Measurements from ENCODE around the gene GNB1L.

GNB1L gene

DNA sequence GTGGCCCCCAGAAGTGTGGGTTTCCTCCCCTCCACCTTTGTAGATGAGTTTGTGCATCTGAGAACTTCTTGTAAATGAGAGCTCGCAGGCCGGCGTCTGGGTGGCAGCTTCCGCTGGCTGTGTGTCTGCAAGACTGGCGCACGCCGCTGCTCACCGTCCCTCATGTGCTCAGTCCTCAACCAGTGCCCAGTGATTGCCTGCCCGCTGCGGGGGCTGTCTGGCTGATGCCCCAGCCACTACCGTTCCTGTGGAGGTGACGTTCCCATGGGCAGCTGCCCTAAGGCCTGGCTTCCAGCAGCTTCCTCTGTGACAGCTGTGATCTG, 85.3 kb downstream of the GNB1L start:
- no peak overlapping the region for H3K9ac ChIP-seq (ENCODE audit: insufficient read length)

DNA sequence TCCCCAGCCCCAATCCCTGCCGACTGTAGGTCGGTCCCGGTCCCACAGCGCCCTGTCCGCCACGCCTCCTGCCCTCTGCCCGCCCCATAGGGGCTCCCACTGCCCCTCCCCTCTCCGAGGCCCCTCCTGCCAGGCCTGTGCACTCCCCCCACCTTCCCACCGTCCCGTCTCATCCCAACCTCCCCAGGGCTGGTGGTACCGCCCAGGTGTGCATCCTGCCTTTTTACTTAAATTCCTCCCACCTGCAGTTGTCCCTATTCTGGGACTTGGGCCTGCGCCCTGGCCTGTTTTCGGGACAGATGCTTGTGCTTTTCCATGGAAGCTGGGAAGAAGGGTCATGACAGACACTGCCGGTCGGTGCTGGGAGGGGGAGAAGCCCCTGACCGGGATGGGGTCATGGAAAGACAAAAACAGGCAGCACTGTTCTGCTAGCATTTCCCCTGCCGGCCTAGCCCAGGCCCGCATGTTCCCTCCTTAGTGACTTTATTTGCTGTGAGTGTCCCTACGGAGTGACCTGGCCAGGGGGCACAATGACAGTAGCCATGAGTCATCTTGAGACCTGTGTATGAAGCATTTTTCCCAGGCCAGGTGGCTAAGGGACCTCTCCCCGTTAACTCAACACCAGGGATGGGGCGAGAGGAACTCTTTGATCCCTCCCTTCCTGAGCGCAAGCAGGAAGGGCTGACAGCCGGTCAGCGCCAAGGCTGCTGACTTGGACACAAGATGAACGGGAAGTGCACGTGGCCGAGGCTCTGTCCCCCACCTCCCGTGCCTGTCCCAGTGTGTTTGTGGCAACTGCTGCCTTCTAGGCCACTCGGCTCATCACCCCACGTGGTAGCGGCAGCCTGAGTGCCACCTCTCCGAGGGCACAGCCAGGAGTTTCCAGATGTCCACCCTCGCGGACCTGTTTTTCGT, 87.0 kb downstream of the GNB1L start:
- Histone ChIP-seq H3K9ac (ENCODE audit: insufficient read length) (no peak overlapping the region), H3K4me3 (no peak overlapping the region)

More for the DNA sequence above, 85.3 kb downstream of the GNB1L start:
- TF ChIP-seq POLR2AphosphoS5 (IDR thresholded peaks at IDR 0.05; ENCODE audit: borderline replicate concordance, low read depth, low read length) (no peak), FOXP2 (optimal IDR thresholded peaks at IDR 0.05; ENCODE audit: control extremely low read depth, extremely low read length, insufficient read depth) (no peak), EZH2 (IDR thresholded peaks at IDR 0.05) (no peak)
- Histone ChIP-seq H3K9me3 (ENCODE audit: low read depth, low read length) (no peaks in the 10 kb centered on the region), H3K36me3 (ENCODE audit: insufficient read depth, low read length) (peaks cover 18% of the 10 kb centered on the region; the same call in 1 of the 2 replicates), H3K27ac (no peak overlapping the region), H3K4me3 (no peak overlapping the region)
- no peak for DNase-seq (ENCODE audit: low read depth, low spot score)

DNA sequence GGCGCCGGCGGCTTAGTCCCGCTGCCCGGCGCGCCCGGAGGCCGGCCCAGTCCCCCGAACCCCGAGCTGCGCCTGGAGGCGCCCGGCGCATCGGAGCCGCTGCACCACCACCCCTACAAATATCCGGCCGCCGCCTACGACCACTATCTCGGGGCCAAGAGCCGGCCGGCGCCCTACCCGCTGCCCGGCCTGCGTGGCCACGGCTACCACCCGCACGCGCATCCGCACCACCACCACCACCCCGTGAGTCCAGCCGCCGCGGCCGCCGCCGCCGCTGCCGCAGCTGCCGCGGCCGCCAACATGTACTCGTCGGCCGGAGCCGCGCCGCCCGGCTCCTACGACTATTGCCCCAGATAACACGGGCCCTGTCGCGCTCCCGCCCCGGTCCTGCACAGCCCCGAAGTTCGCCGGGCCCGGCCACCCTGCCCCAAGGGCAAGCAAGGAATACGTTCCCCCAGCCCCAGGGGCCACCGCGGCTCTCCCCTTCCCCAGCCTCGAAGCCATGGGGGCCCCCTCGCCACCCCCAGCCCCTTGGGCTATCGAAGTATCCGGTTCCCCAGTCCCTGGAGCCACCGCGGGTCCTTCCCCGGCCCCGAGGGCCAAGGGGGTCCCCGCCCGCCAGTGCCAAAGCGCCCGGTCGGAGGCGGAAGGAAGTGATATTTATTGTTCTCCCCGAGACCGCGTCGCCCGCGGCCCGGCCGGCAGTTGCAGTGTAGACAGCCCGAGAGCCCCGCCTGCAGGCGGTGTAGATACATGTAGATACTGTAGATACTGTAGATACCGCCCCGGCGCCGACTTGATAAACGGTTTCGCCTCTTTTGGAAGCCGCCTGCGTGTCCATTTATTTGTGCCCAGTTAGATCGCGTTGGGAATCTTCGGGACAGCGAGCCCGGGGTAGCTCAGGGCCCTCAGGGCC, 87.9 kb downstream of the GNB1L start:
- Histone ChIP-seq H3K27ac (no peak overlapping the region), H3K4me3 (no peak overlapping the region), H3K9me3 (ENCODE audit: low read depth, low read length) (no peaks in the 10 kb centered on the region), H3K9ac (ENCODE audit: insufficient read length) (no peak overlapping the region), H3K36me3 (ENCODE audit: insufficient read depth, low read length) (peaks cover 26% of the 10 kb centered on the region; the same call in 1 of the 2 replicates)
- no peak for DNase-seq (ENCODE audit: low read depth, low spot score)
- TF ChIP-seq POLR2AphosphoS5 (IDR thresholded peaks at IDR 0.05; ENCODE audit: borderline replicate concordance, low read depth, low read length), result no peak
- no peak for TF ChIP-seq FOXP2 (optimal IDR thresholded peaks at IDR 0.05; ENCODE audit: control extremely low read depth, extremely low read length, insufficient read depth)
- no peak for TF ChIP-seq EZH2 (IDR thresholded peaks at IDR 0.05)

More for the DNA sequence above, 87.0 kb downstream of the GNB1L start:
- no peak for DNase-seq (ENCODE audit: low read depth, low spot score)
- Histone ChIP-seq H3K27ac (no peak overlapping the region), H3K9me3 (ENCODE audit: low read depth, low read length) (no peaks in the 10 kb centered on the region), H3K36me3 (ENCODE audit: insufficient read depth, low read length) (peaks cover 26% of the 10 kb centered on the region; the same call in 1 of the 2 replicates)
- no peak for TF ChIP-seq POLR2AphosphoS5 (IDR thresholded peaks at IDR 0.05; ENCODE audit: borderline replicate concordance, low read depth, low read length)
- no peak for TF ChIP-seq EZH2 (IDR thresholded peaks at IDR 0.05)
- TF ChIP-seq FOXP2 (optimal IDR thresholded peaks at IDR 0.05; ENCODE audit: control extremely low read depth, extremely low read length, insufficient read depth), result no peak

DNA sequence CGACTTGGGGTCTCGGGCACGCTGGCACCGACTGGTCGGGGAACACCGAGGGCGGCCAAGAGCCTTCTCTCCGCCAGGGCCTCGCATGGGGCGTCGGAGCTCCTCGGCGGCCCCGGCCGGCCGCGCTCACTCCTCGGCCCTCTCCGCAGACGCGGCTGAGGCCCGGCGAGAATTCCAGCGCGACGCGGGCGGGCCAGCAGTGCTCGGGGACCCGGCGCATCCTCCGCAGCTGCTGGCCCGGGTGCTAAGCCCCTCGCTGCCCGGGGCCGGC, 88.5 kb downstream of the GNB1L start:
- DNase-seq (ENCODE audit: low read depth, low spot score), result no peak
- Histone ChIP-seq H3K36me3 (ENCODE audit: insufficient read depth, low read length) (peaks cover 26% of the 10 kb centered on the region; the same call in 1 of the 2 replicates), H3K9me3 (ENCODE audit: low read depth, low read length) (no peaks in the 10 kb centered on the region), H3K9ac (ENCODE audit: insufficient read length) (no peak overlapping the region), H3K27ac (no peak overlapping the region), H3K4me3 (no peak overlapping the region)
- no peak for TF ChIP-seq POLR2AphosphoS5 (IDR thresholded peaks at IDR 0.05; ENCODE audit: borderline replicate concordance, low read depth, low read length)
- TF ChIP-seq FOXP2 (optimal IDR thresholded peaks at IDR 0.05; ENCODE audit: control extremely low read depth, extremely low read length, insufficient read depth), result no peak
- TF ChIP-seq EZH2 (IDR thresholded peaks at IDR 0.05), result no peak

DNA sequence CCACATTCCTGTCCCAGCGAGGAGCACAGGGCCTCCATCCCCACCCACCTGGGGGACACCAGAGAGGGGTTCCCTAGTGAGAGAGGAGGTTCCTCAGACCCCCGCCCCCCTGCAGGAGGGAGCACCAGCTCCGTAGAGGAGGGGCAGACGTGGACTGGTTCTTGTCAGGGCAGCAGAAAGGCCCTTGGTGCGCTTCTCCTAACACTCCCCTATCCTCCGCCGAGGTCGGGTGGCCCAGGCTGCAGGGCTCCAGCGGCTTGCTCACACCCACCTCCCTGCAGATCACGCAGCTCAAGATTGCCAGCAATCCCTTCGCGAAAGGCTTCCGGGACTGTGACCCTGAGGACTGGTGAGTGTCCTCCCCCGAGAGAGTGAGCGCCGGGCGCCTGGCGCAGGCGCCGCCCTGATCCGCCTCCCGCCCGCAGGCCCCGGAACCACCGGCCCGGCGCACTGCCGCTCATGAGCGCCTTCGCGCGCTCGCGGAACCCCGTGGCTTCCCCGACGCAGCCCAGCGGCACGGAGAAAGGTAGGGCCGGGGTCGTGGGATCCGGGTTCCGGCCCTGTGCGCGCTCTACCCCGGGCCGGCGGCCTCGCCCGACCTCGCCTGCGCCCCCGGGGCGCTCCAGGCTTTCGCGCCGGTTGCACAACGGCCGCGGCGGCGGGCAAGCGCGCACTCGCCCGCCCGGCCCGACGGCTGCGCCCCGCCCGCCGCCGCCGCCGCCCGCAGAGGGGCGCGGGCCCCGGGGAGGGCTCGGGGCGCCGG, 89.0 kb downstream of the GNB1L start:
- TF ChIP-seq FOXP2 (optimal IDR thresholded peaks at IDR 0.05; ENCODE audit: control extremely low read depth, extremely low read length, insufficient read depth) (no peak), POLR2AphosphoS5 (IDR thresholded peaks at IDR 0.05; ENCODE audit: borderline replicate concordance, low read depth, low read length) (no peak), EZH2 (IDR thresholded peaks at IDR 0.05) (no peak)

DNA sequence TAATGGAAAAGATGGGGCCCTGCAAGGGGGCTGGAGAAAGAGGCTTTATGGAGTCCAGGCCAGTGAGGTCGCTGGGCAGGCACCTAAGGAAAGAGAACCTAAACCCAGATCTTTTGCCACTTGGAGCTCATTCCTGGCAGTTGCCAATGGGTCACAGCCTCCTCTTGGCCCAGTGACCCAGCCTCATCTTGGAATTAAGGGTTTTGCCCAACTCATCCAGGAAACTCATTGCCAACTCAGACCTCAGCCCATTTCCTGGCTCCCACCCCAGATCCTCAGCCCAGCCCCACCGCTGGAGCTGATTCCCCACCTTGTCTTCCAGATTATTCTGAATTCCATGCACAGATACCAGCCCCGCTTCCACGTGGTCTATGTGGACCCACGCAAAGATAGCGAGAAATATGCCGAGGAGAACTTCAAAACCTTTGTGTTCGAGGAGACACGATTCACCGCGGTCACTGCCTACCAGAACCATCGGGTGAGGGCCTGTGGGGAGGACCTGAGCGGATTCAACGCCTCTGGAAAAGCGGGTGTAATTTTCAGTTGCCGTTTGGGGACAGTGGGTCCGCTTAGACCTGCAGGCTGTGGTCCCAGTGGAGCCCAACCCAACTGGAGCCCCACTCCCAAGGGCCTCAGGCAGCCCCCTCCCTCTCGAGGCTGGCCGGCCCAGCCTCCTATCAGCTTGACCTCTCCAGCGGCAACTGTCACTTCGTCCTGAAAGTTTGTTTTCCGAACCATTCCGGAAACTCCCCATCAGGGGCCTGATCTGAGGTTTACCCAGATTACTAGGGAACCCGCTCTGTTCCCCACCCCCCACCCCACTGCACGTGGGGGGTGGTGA, 89.8 kb downstream of the GNB1L start:
- H3K9ac ChIP-seq (ENCODE audit: insufficient read length), result no peak overlapping the region

More for the DNA sequence above, 89.0 kb downstream of the GNB1L start:
- DNase-seq (ENCODE audit: low read depth, low spot score), result no peak
- Histone ChIP-seq H3K27ac (no peak overlapping the region), H3K9me3 (ENCODE audit: low read depth, low read length) (no peaks in the 10 kb centered on the region), H3K4me3 (no peak overlapping the region), H3K36me3 (ENCODE audit: insufficient read depth, low read length) (peaks cover 26% of the 10 kb centered on the region; the same call in 1 of the 2 replicates), H3K9ac (ENCODE audit: insufficient read length) (no peak overlapping the region)

DNA sequence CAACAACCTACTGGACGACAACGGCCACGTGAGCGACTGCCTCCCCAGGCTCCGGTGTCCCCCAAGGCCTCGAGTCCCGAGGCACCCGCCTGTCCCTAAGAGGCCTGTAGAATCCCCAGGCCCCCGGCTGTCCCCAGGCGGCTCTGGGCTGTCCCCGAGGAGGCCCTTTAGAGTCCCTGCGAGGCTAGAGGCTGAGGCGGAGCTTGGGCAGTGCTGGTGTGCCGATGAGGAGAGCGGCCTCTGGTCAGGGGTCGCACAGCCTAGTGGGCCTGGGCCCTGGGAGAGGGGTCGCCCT, 90.4 kb downstream of the GNB1L start:
- no peak overlapping the region for H3K27ac ChIP-seq
- H3K9me3 ChIP-seq (ENCODE audit: low read depth, low read length), result no peaks in the 10 kb centered on the region
- no peak for DNase-seq (ENCODE audit: low read depth, low spot score)
- no peak overlapping the region for H3K9ac ChIP-seq (ENCODE audit: insufficient read length)
- H3K4me3 ChIP-seq, result no peak overlapping the region
- TF ChIP-seq FOXP2 (optimal IDR thresholded peaks at IDR 0.05; ENCODE audit: control extremely low read depth, extremely low read length, insufficient read depth) (no peak), EZH2 (IDR thresholded peaks at IDR 0.05) (no peak), POLR2AphosphoS5 (IDR thresholded peaks at IDR 0.05; ENCODE audit: borderline replicate concordance, low read depth, low read length) (no peak)
- H3K36me3 ChIP-seq (ENCODE audit: insufficient read depth, low read length), result peaks cover 26% of the 10 kb centered on the region; the same call in 1 of the 2 replicates

More for the DNA sequence above, 89.8 kb downstream of the GNB1L start:
- peaks cover 26% of the 10 kb centered on the region; the same call in 1 of the 2 replicates for H3K36me3 ChIP-seq (ENCODE audit: insufficient read depth, low read length)
- TF ChIP-seq FOXP2 (optimal IDR thresholded peaks at IDR 0.05; ENCODE audit: control extremely low read depth, extremely low read length, insufficient read depth), result no peak
- TF ChIP-seq EZH2 (IDR thresholded peaks at IDR 0.05), result no peak
- no peak for TF ChIP-seq POLR2AphosphoS5 (IDR thresholded peaks at IDR 0.05; ENCODE audit: borderline replicate concordance, low read depth, low read length)
- 0 out of 2 replicates have a peak overlapping the region, but pooled peaks have one; percentile 42 for H3K27ac ChIP-seq
- DNase-seq (ENCODE audit: low read depth, low spot score), result no peak
- H3K4me3 ChIP-seq, result no peak overlapping the region
- H3K9me3 ChIP-seq (ENCODE audit: low read depth, low read length), result no peaks in the 10 kb centered on the region

Measured in SK-N-MC (cell line).